DND-41 (cell line): Measurements from ENCODE around the gene GRM4.

Experiments
- CTCF ChIP-seq: IDR thresholded peaks from 2 replicates; pipeline ENCODE4 v1.5.1; 2012; ENCODE audit warnings: borderline replicate concordance, low read length, moderate library complexity, mild to moderate bottlenecking; ENCODE audit not compliant: poor library complexity, severe bottlenecking; ENCODE audit errors: extremely low read depth
- EZH2 ChIP-seq: IDR thresholded peaks from 3 replicates; pipeline ENCODE4 v1.6.1; 2012; ENCODE audit warnings: borderline replicate concordance, low read depth, mild to moderate bottlenecking, moderate library complexity, low read length, inconsistent platforms; ENCODE audit not compliant: severe bottlenecking

DNA sequence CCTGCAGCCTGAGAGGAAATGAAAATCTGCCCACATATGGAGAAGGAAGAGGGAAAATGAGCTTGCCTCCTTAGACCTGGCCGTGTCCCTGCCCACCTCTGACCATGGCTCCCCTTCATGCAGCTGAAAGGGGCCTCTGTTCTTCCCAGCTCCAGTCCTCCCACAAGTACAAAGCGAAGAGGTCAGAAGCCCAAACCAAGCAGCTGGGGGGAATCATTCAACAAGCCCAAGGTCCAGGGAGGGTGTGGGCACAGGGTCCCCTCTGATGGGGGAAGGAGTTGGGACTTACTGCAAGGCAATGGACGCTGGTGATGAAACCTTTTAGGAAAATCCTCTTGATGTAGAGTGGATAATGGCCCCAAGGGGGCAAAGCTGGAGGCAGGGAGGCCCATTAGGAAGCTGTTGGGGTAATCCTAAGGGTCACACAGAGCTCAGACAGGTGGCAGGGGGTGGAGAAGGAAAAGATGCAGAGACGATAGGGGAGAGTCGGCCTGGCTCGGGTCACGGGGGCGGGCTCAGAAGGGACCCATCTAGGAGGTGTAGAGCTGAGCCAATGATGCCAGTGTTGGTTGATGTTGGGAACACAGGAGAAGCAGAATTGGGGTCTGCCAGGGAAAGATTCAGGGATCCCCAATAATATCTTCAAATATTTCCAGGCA lies 16.1 kb upstream of the GRM4 start:
- TF ChIP-seq CTCF: no peak
- no peak for TF ChIP-seq EZH2
